GM12865 (cell line): Measurements from ENCODE around the gene CNTNAP2.

Source experiments
- DNase-seq: peaks from one replicate; pipeline ENCODE4 v3.0.0; 2010; ENCODE audit warnings: low read depth
- H3K4me3 ChIP-seq: 2 replicates; pipeline ENCODE4 v1.5.1; 2011; ENCODE audit warnings: mild to moderate bottlenecking, low read depth, low read length, control low read depth
- TF ChIP-seq, protein P1 (sequence below): IDR thresholded peaks from 2 replicates; pipeline ENCODE4 v1.5.1; 2011; ENCODE audit warnings: low read length, control low read depth, low read depth, inconsistent platforms; ENCODE audit not compliant: insufficient read depth; ENCODE audit errors: missing control alignments

CNTNAP2 gene

GRCh38 chr7:147062897-147063296 lies 946.3 kb downstream of the CNTNAP2 start:
- H3K4me3 ChIP-seq = no peak overlapping the region
- no peak for DNase-seq
- TF ChIP-seq, protein P1, sequence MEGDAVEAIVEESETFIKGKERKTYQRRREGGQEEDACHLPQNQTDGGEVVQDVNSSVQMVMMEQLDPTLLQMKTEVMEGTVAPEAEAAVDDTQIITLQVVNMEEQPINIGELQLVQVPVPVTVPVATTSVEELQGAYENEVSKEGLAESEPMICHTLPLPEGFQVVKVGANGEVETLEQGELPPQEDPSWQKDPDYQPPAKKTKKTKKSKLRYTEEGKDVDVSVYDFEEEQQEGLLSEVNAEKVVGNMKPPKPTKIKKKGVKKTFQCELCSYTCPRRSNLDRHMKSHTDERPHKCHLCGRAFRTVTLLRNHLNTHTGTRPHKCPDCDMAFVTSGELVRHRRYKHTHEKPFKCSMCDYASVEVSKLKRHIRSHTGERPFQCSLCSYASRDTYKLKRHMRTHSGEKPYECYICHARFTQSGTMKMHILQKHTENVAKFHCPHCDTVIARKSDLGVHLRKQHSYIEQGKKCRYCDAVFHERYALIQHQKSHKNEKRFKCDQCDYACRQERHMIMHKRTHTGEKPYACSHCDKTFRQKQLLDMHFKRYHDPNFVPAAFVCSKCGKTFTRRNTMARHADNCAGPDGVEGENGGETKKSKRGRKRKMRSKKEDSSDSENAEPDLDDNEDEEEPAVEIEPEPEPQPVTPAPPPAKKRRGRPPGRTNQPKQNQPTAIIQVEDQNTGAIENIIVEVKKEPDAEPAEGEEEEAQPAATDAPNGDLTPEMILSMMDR = no peak

- H3K4me3 ChIP-seq = no peak overlapping the region
- TF ChIP-seq, protein P1 = no peak
- no peak for DNase-seq
Measured at GRCh38 chr7:147068842-147069241, 952.2 kb downstream of the CNTNAP2 start.

DNA sequence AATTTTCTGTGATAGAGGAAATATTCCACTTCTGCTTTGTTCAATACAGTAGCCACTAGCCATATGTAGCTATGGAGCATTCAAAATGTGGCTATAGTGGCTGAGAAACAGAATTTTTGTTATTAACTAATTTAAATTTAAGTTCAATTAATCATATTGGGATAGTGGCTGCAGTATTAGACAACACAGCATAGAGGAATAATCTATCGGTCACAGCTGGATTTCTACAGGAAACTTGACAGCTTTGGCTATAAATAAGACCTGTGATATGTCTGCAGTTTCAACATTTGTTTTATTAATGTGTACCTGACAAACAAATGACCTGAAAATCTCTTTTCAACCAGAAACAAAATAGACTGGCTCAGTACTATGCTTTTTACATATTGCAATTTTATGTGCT lies 953.2 kb downstream of the CNTNAP2 start:
- H3K4me3 ChIP-seq = no peak overlapping the region
- no peak for DNase-seq
- TF ChIP-seq, protein P1 = no peak

DNA sequence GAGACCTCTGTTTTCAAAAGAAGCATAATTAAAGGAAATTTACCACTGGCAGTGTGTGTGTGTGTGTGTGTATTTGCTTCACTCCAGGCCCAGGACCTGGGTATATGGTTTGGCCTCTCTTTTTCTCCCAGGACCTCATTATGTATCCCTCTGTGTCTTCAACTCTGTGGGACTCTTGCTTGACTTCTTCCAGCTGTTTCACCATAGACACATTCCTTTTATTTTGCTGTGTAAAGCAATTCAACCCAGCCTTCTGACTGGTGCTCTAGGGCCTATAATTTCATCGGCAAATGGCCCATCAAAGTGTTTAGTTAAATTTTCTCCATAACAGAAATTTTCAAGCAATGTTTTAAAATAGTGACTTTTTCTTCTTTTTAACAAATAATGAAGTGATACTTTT lies 954.3 kb downstream of the CNTNAP2 start:
- no peak for DNase-seq
- H3K4me3 ChIP-seq = no peak overlapping the region
- TF ChIP-seq, protein P1 = no peak

DNA sequence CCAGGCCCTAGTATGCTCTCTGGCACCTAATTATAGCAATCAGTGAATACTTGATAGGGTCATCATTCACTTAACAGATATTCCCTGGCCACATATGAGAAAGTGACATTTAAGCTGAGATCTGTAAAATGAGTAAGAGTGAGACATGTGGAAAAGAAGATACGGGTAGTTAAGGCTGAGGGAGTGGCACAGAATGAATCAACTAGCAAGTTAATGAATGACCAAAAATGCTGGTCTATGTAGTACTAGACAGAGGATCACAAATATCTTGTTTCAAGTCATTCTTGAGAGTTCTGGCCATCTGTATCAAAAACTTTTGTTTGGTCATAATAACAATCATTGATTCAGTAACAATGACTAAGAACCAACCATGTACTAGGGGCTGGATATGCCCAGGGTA lies 954.9 kb downstream of the CNTNAP2 start:
- TF ChIP-seq, protein P1 = no peak
- no peak overlapping the region for H3K4me3 ChIP-seq
- DNase-seq = no peak

- H3K4me3 ChIP-seq = no peak overlapping the region
- TF ChIP-seq, protein P1 = no peak
- DNase-seq = no peak
Measured at GRCh38 chr7:147078312-147078711, 961.7 kb downstream of the CNTNAP2 start.

DNA sequence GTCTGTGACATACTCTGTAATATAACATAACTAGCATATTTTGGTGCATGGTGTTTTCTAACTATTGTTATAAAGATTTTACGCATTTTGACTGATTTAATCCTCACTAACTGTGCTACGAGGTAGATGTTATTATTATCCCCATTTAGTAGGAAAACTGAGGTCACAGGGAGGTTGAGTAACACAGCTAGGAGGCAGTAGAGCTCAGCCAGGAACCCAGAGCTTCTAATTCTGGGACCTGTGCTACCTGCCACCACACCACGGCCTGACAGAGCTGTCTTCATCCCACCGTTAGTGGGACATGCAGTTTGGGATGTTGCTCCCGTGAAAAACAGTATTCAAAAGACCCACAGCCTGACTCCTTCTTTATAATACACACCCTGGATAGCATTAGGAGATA lies 962.5 kb downstream of the CNTNAP2 start:
- TF ChIP-seq, protein P1 = no peak
- DNase-seq = no peak
- no peak overlapping the region for H3K4me3 ChIP-seq
